Hepatocyte (in vitro differentiated cells): Measurements from ENCODE around the gene NEDD4L.

Experiments
- CTCF ChIP-seq: fragments of 200-600 bp; sonication (generic); IDR thresholded peaks from 2 replicates; pipeline ENCODE4 v1.5.1; 2016; ENCODE audit warnings: antibody characterized with exemption, mild to moderate bottlenecking; ENCODE audit not compliant: poor library complexity
- EZH2 ChIP-seq: fragments of 200-600 bp; sonication (generic); IDR thresholded peaks from 2 replicates; pipeline ENCODE4 v1.6.1; 2016; ENCODE audit warnings: antibody characterized with exemption, mild to moderate bottlenecking, borderline replicate concordance

- TF ChIP-seq CTCF (no peak), EZH2 (no peak)
These were observed 46.2 kb upstream of the NEDD4L start for GRCh38 chr18:57997820-57998219.
